Measurements from ENCODE around the gene CST7.
A peak's percentile ranks its signal among the peaks of the same experiment; 100 is the strongest.

CST7 gene

DNA sequence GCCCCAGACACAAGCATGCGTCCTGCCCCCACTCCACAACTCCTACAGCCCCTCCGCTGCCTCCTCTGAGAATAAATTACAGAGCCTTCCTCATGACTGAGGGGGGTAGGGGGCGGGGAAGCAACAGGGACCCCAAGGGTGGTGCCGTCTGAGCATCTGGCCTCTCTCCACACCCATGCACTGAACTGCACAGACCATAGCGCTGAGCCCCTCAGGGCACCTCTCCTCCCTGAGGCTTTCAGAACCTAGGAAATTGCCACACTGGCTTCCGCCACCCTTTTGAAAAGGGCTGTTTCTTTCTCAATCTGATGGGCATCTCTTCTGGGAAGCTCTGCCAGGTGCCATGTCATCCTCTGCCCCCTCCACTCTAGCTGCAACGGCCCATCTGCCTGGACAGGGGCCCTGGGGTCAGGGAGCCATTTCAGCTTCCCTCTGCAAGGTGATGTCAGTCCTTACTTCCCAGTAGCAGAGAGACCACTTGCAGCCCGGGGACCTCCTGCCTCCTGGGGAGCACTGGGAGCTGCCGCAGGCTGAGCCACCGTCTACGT is 2.5 kb downstream of the CST7 start:
- no peak for TF ChIP-seq EZH2phosphoT487 (IDR thresholded peaks at IDR 0.05; ENCODE audit: borderline replicate concordance)
- Histone ChIP-seq H3F3A (ENCODE audit: low read depth) (0 out of 2 replicates have a peak, but pooled peaks cover 2% of the 10 kb centered on the region), H3K4me2 (ENCODE audit: low read depth, low read length, poor library complexity, severe bottlenecking) (peak overlapping the region; percentile 93), H3K27me3 (ENCODE audit: insufficient read depth, low read length, poor library complexity, severe bottlenecking) (no peaks in the 10 kb centered on the region), H3K9me2 (replicated peaks; ENCODE audit: low read depth, low read length) (no peaks in the 10 kb centered on the region), H4K20me1 (ENCODE audit: insufficient read depth, low read length, poor library complexity, severe bottlenecking) (no peaks in the 10 kb centered on the region), H3K4me1 (ENCODE audit: insufficient read depth, low read length, poor library complexity, severe bottlenecking) (peaks cover 78% of the 10 kb centered on the region), H3K36me3 (ENCODE audit: insufficient read depth, low read length) (no peaks in the 10 kb centered on the region), H2AFZ (ENCODE audit: low read length) (no peak overlapping the region), H3K9me3 (ENCODE audit: insufficient read depth, low read depth, low read length) (no peaks in the 10 kb centered on the region), H3K4me3 (ENCODE audit: low read length, poor library complexity, severe bottlenecking) (peak overlapping the region; percentile 80), H3K79me2 (ENCODE audit: insufficient read depth, low read length) (peaks cover 52% of the 10 kb centered on the region), H3K9ac (ENCODE audit: low read depth, low read length, poor library complexity, severe bottlenecking) (peak overlapping the region; percentile 91)

DNA sequence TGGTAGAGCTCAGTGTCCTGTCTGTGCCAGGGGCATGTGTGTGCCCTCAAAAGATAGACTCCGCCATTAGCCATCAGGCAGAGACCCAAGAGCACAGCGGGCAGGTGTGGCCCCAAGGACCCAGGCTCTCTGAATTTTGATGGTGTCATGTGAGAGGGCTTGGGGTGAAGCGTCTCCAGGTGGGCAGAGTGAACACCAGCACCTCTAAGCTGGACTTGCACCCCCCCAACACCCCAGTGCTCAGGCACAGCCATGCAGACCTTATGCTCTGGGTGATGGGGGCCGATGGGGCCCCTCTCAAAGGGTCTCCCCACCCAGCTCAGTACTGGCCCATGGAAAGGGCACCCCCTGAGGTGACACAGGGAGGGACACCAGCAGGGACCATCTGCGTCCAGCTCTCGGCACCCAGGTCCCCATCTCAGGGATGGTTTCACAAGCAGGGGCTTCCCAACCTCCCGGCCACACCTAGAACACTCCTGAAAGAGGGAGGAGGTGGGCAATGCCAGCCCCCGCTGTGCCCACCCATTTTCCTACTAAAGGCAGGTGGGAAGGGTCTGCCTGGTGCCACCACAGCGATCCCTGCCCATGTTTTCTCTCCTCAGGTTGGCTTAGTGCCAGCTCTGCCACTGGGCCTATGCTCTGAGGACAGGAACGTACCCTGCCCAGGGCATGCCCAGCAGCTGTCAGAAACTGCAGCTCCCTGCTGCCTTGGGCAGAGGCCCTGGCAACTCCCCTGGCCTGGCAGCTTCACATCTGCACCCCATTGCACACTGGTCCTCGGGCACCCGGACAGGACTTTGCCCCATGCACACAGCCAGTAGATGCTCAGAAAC is 3.5 kb downstream of the CST7 start:
- Histone ChIP-seq H2AFZ (ENCODE audit: low read length) (no peak overlapping the region), H3K4me3 (ENCODE audit: low read length, poor library complexity, severe bottlenecking) (peak overlapping the region; percentile 80)

DNA sequence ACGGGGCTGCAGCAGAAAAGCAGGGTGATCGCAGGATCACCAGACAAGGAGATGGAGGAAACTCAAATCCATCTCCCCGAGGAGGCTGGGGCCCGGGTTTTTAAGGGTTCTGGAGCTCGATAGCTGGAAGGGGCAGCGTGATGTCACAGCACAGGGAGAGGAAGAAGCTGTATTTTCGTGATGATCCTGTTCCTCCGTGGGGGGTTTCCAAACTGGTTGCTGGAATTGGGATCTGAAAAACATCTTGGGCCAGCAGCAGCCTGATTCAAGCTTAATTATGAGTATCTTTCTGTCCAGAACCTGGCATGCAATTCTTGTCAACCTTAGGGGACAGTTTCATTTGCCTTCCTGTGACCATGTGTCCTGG is 4.1 kb downstream of the CST7 start:
- TF ChIP-seq EZH2phosphoT487 (IDR thresholded peaks at IDR 0.05; ENCODE audit: borderline replicate concordance) = no peak
- TF ChIP-seq, protein P1, sequence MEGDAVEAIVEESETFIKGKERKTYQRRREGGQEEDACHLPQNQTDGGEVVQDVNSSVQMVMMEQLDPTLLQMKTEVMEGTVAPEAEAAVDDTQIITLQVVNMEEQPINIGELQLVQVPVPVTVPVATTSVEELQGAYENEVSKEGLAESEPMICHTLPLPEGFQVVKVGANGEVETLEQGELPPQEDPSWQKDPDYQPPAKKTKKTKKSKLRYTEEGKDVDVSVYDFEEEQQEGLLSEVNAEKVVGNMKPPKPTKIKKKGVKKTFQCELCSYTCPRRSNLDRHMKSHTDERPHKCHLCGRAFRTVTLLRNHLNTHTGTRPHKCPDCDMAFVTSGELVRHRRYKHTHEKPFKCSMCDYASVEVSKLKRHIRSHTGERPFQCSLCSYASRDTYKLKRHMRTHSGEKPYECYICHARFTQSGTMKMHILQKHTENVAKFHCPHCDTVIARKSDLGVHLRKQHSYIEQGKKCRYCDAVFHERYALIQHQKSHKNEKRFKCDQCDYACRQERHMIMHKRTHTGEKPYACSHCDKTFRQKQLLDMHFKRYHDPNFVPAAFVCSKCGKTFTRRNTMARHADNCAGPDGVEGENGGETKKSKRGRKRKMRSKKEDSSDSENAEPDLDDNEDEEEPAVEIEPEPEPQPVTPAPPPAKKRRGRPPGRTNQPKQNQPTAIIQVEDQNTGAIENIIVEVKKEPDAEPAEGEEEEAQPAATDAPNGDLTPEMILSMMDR (conservative IDR thresholded peaks at IDR 0.05; ENCODE audit: low read length) = no peak
- Histone ChIP-seq H4K20me1 (ENCODE audit: insufficient read depth, low read length, poor library complexity, severe bottlenecking) (no peaks in the 10 kb centered on the region), H3K4me3 (ENCODE audit: low read length, poor library complexity, severe bottlenecking) (no peak overlapping the region), H3K9me2 (replicated peaks; ENCODE audit: low read depth, low read length) (no peaks in the 10 kb centered on the region), H3K9me3 (ENCODE audit: insufficient read depth, low read depth, low read length) (no peaks in the 10 kb centered on the region), H3K27me3 (ENCODE audit: insufficient read depth, low read length, poor library complexity, severe bottlenecking) (no peaks in the 10 kb centered on the region), H3K4me2 (ENCODE audit: low read depth, low read length, poor library complexity, severe bottlenecking) (peak overlapping the region; percentile 93), H3K4me1 (ENCODE audit: insufficient read depth, low read length, poor library complexity, severe bottlenecking) (peaks cover 74% of the 10 kb centered on the region), H3F3A (ENCODE audit: low read depth) (0 out of 2 replicates have a peak, but pooled peaks cover 2% of the 10 kb centered on the region), H3K79me2 (ENCODE audit: insufficient read depth, low read length) (peaks cover 52% of the 10 kb centered on the region), H3K9ac (ENCODE audit: low read depth, low read length, poor library complexity, severe bottlenecking) (peak overlapping the region; percentile 91), H2AFZ (ENCODE audit: low read length) (no peak overlapping the region), H3K36me3 (ENCODE audit: insufficient read depth, low read length) (peaks cover 6% of the 10 kb centered on the region; the same call in 1 of the 2 replicates)

More for the DNA sequence above, 3.5 kb downstream of the CST7 start:
- Histone ChIP-seq H3K79me2 (ENCODE audit: insufficient read depth, low read length) (peaks cover 52% of the 10 kb centered on the region), H4K20me1 (ENCODE audit: insufficient read depth, low read length, poor library complexity, severe bottlenecking) (no peaks in the 10 kb centered on the region), H3F3A (ENCODE audit: low read depth) (0 out of 2 replicates have a peak, but pooled peaks cover 2% of the 10 kb centered on the region), H3K9me2 (replicated peaks; ENCODE audit: low read depth, low read length) (no peaks in the 10 kb centered on the region), H3K4me1 (ENCODE audit: insufficient read depth, low read length, poor library complexity, severe bottlenecking) (peaks cover 78% of the 10 kb centered on the region), H3K36me3 (ENCODE audit: insufficient read depth, low read length) (no peaks in the 10 kb centered on the region; the same call in 1 of the 2 replicates), H3K9ac (ENCODE audit: low read depth, low read length, poor library complexity, severe bottlenecking) (peak overlapping the region; percentile 91), H3K9me3 (ENCODE audit: insufficient read depth, low read depth, low read length) (no peaks in the 10 kb centered on the region), H3K27me3 (ENCODE audit: insufficient read depth, low read length, poor library complexity, severe bottlenecking) (no peaks in the 10 kb centered on the region), H3K4me2 (ENCODE audit: low read depth, low read length, poor library complexity, severe bottlenecking) (peak overlapping the region; percentile 93)
- TF ChIP-seq, protein P1 (conservative IDR thresholded peaks at IDR 0.05; ENCODE audit: low read length) = peak; percentile 31; the same call in 1 of the 2 replicates
- TF ChIP-seq EZH2phosphoT487 (IDR thresholded peaks at IDR 0.05; ENCODE audit: borderline replicate concordance) = no peak
